LNCaP clone FGC (cell line): ENCODE data around the gene SNX12.

ENCODE experiments used
- DNase-seq: peaks from one replicate; pipeline ENCODE4 v3.0.0-alpha.2; 2011; ENCODE audit warnings: low read depth
- H3K4me3 ChIP-seq: 2 replicates; pipeline ENCODE4 v1.5.1; 2011; ENCODE audit warnings: mild to moderate bottlenecking, low read depth, low read length, control low read depth
- TF ChIP-seq, protein P1 (sequence below): IDR thresholded peaks from 2 replicates; pipeline ENCODE4 v1.5.1; 2012; ENCODE audit warnings: mild to moderate bottlenecking; ENCODE audit not compliant: control insufficient read depth, insufficient read depth; ENCODE audit errors: extremely low read depth

The SNX12 gene

DNA sequence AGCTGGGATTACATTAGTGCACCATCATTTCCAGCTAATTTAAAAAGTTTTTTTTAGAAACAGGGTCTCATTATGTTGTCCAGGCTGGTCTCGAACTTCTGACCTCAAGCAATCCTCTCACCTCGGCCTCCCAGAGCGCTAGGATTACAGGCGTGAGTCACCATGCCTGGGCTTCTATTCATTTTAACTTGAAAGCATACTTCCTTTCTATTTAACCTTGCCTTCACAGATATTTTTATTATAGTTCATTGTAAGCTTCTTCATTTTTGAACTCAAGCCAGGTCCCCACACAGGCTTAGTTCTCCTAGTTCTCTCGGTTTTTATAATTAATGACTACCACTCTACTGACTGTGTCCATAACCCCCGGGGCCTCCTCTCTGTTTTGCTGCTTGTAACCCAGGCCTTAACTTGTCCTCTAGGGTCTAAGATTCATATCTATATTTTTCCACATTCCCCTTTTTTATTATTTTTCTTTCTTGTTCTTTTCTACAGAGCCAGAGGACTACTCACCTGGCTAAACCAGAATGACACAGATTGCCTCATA lies 50.7 kb downstream of the SNX12 start:
- DNase-seq = no peak
- TF ChIP-seq, protein P1, sequence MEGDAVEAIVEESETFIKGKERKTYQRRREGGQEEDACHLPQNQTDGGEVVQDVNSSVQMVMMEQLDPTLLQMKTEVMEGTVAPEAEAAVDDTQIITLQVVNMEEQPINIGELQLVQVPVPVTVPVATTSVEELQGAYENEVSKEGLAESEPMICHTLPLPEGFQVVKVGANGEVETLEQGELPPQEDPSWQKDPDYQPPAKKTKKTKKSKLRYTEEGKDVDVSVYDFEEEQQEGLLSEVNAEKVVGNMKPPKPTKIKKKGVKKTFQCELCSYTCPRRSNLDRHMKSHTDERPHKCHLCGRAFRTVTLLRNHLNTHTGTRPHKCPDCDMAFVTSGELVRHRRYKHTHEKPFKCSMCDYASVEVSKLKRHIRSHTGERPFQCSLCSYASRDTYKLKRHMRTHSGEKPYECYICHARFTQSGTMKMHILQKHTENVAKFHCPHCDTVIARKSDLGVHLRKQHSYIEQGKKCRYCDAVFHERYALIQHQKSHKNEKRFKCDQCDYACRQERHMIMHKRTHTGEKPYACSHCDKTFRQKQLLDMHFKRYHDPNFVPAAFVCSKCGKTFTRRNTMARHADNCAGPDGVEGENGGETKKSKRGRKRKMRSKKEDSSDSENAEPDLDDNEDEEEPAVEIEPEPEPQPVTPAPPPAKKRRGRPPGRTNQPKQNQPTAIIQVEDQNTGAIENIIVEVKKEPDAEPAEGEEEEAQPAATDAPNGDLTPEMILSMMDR = no peak
- H3K4me3 ChIP-seq = no peak overlapping the region
